Activated T-helper 2 cell treated with anti-CD3 and anti-CD28 coated beads, Interferon-gamma antibody, Interleukin-2, Interleukin-4, amounts not matched to agents 10 μg/mL and 5 μg/mL and 100 μg/mL, durations not matched to agents 14 hours and 24 hours and 36 hours (primary cell): ENCODE measurements around the gene PPIL6. TPM values are rescaled to one million over a fixed set of nuclear protein-coding genes. Genes with fewer than 3 reads are reported as not detected.
"Not testable (repeated sequence)": the region's sequence is repeated elsewhere in the genome, so short reads cannot be mapped to it uniquely, and the experiment has no call there.

ENCODE experiments used
- DNase-seq: peaks from one replicate; pipeline ENCODE4 v3.0.0; 2021; ENCODE audit warnings: low spot score
- H3K27ac Mint-ChIP-seq: one replicate; pipeline ENCODE4 v1.8.0; 2021; ENCODE audit warnings: mixed read lengths
- H3K27me3 Mint-ChIP-seq: one replicate; pipeline ENCODE4 v1.8.0; 2021; ENCODE audit warnings: low read depth, mixed read lengths
- H3K36me3 Mint-ChIP-seq: one replicate; pipeline ENCODE4 v1.8.0; 2021; ENCODE audit warnings: low read depth, mixed read lengths
- H3K4me1 Mint-ChIP-seq: one replicate; pipeline ENCODE4 v1.8.0; 2021; ENCODE audit warnings: low read depth, mixed read lengths
- H3K4me3 Mint-ChIP-seq: one replicate; pipeline ENCODE4 v1.8.0; 2021; ENCODE audit warnings: low read depth, mild to moderate bottlenecking, moderate library complexity, mixed read lengths
- H3K9me3 Mint-ChIP-seq: one replicate; pipeline ENCODE4 v1.8.0; 2021; ENCODE audit warnings: mixed read lengths
- intact Hi-C: fragments of 100-400 bp; cut with micrococcal nuclease; formaldehyde crosslinking; loops from one replicate; pipeline ENCODE4 v1.15.1; 2023
- total RNA-seq: library from RNA; stranded (reverse); gene quantifications from 2 replicates; pipeline ENCODE4 v1.2.3, GENCODE V29; 2022

Gene PPIL6
- total RNA-seq, 1 donor from 2014 or later: 0.32 TPM

GRCh38 chr6:109373762-109374161 is 66.7 kb downstream of the PPIL6 start:
- peak; percentile 43 for DNase-seq
- Mint-ChIP-seq H3K4me1 (peaks cover 71% of the 10 kb centered on the region), H3K27me3 (no peaks in the 10 kb centered on the region), H3K27ac (peak overlapping the region; percentile 89), H3K4me3 (peak overlapping the region; percentile 75), H3K36me3 (peaks cover 92% of the 10 kb centered on the region), H3K9me3 (no peaks in the 10 kb centered on the region)
- intact Hi-C loops: loop anchor here (1.0 to 2.0 kb wide), 3 partner anchors 8 to 185 kb away; no protein-coding TSS in a partner anchor

GRCh38 chr6:109373331-109373730 is 67.1 kb downstream of the PPIL6 start:
- Mint-ChIP-seq H3K4me1 (peaks cover 68% of the 10 kb centered on the region), H3K27ac (peak overlapping the region; percentile 89), H3K27me3 (no peaks in the 10 kb centered on the region), H3K36me3 (peaks cover 93% of the 10 kb centered on the region), H3K4me3 (peak overlapping the region; percentile 75), H3K9me3 (no peaks in the 10 kb centered on the region)
- intact Hi-C loops: loop anchor here (1.0 to 2.0 kb wide), 3 partner anchors 8 to 185 kb away; no protein-coding TSS in a partner anchor
- DNase-seq: no peak

GRCh38 chr6:109372130-109372529 is 68.3 kb downstream of the PPIL6 start:
- peak overlapping the region; percentile 18 for H3K4me3 Mint-ChIP-seq
- H3K27ac Mint-ChIP-seq: peak overlapping the region; percentile 82
- no peaks in the 10 kb centered on the region for H3K27me3 Mint-ChIP-seq
- intact Hi-C loops: loop anchor here (2.0 kb wide), 2 partner anchors 63 to 183 kb away; no protein-coding TSS in a partner anchor
- no peaks in the 10 kb centered on the region for H3K9me3 Mint-ChIP-seq
- DNase-seq: no peak
- peaks cover 90% of the 10 kb centered on the region for H3K36me3 Mint-ChIP-seq
- H3K4me1 Mint-ChIP-seq: peaks cover 63% of the 10 kb centered on the region

GRCh38 chr6:109370792-109371191 is 69.6 kb downstream of the PPIL6 start:
- Mint-ChIP-seq H3K27me3 (no peaks in the 10 kb centered on the region), H3K4me1 (peaks cover 55% of the 10 kb centered on the region), H3K4me3 (no peak overlapping the region), H3K27ac (no peak overlapping the region), H3K9me3 (no peaks in the 10 kb centered on the region), H3K36me3 (peaks cover 90% of the 10 kb centered on the region)
- intact Hi-C loops: no loop called here
- no peak for DNase-seq

- Mint-ChIP-seq H3K4me3 (no peak overlapping the region), H3K27me3 (no peaks in the 10 kb centered on the region), H3K27ac (no peak overlapping the region), H3K9me3 (no peaks in the 10 kb centered on the region), H3K36me3 (peaks cover 91% of the 10 kb centered on the region), H3K4me1 (peaks cover 52% of the 10 kb centered on the region)
- DNase-seq: no peak
- intact Hi-C loops: no loop called here
Measured at GRCh38 chr6:109370336-109370735, 70.1 kb downstream of the PPIL6 start.

- no peak overlapping the region for H3K4me3 Mint-ChIP-seq
- no peak for DNase-seq
- H3K9me3 Mint-ChIP-seq: no peaks in the 10 kb centered on the region
- intact Hi-C loops: no loop called here
- peaks cover 48% of the 10 kb centered on the region for H3K4me1 Mint-ChIP-seq
- H3K27ac Mint-ChIP-seq: no peak overlapping the region
- H3K36me3 Mint-ChIP-seq: peaks cover 91% of the 10 kb centered on the region
- H3K27me3 Mint-ChIP-seq: no peaks in the 10 kb centered on the region
Measured at GRCh38 chr6:109369728-109370127, 70.7 kb downstream of the PPIL6 start.

GRCh38 chr6:109364382-109365078 is 75.9 kb downstream of the PPIL6 start:
- H3K27me3 Mint-ChIP-seq, H3K9me3 Mint-ChIP-seq, H3K4me3 Mint-ChIP-seq, intact Hi-C loops, DNase-seq: not testable (repeated sequence)
- H3K36me3 Mint-ChIP-seq: peaks cover 91% of the 10 kb centered on the region
- peaks cover 21% of the 10 kb centered on the region for H3K4me1 Mint-ChIP-seq
- peak overlapping the region; percentile 46 for H3K27ac Mint-ChIP-seq

- no peak for DNase-seq
- Mint-ChIP-seq H3K4me1 (peaks cover 20% of the 10 kb centered on the region), H3K27me3 (no peaks in the 10 kb centered on the region), H3K4me3 (no peak overlapping the region), H3K9me3 (peaks cover 4% of the 10 kb centered on the region), H3K36me3 (peaks cover 93% of the 10 kb centered on the region), H3K27ac (no peak overlapping the region)
- intact Hi-C loops: no loop called here
Measured at GRCh38 chr6:109363753-109364152, 76.7 kb downstream of the PPIL6 start.

- Mint-ChIP-seq H3K36me3 (peaks cover 96% of the 10 kb centered on the region), H3K9me3 (peaks cover 7% of the 10 kb centered on the region), H3K4me3 (no peak overlapping the region), H3K27me3 (no peaks in the 10 kb centered on the region), H3K4me1 (peaks cover 21% of the 10 kb centered on the region), H3K27ac (no peak overlapping the region)
- intact Hi-C loops: no loop called here
- DNase-seq: no peak
Measured at GRCh38 chr6:109362102-109362884, 78.1 kb downstream of the PPIL6 start.

GRCh38 chr6:109360791-109361190 is 79.6 kb downstream of the PPIL6 start:
- intact Hi-C loops: no loop called here
- Mint-ChIP-seq H3K36me3 (peaks cover 96% of the 10 kb centered on the region), H3K4me3 (no peak overlapping the region), H3K4me1 (peaks cover 17% of the 10 kb centered on the region), H3K27me3 (no peaks in the 10 kb centered on the region), H3K9me3 (peaks cover 19% of the 10 kb centered on the region), H3K27ac (no peak overlapping the region)
- no peak for DNase-seq

- peaks cover 95% of the 10 kb centered on the region for H3K36me3 Mint-ChIP-seq
- no peak for DNase-seq
- H3K9me3 Mint-ChIP-seq: peaks cover 19% of the 10 kb centered on the region
- no peak overlapping the region for H3K4me3 Mint-ChIP-seq
- H3K27ac Mint-ChIP-seq: no peak overlapping the region
- H3K4me1 Mint-ChIP-seq: peaks cover 17% of the 10 kb centered on the region
- no peaks in the 10 kb centered on the region for H3K27me3 Mint-ChIP-seq
- intact Hi-C loops: no loop called here
Measured at GRCh38 chr6:109360281-109360680, 80.1 kb downstream of the PPIL6 start.

- Mint-ChIP-seq H3K27ac (no peak overlapping the region), H3K4me3 (no peak overlapping the region), H3K36me3 (peaks cover 91% of the 10 kb centered on the region), H3K4me1 (peaks cover 14% of the 10 kb centered on the region), H3K9me3 (peaks cover 19% of the 10 kb centered on the region), H3K27me3 (no peaks in the 10 kb centered on the region)
- DNase-seq: no peak
- intact Hi-C loops: no loop called here
Measured at GRCh38 chr6:109359248-109359647, 81.2 kb downstream of the PPIL6 start.

GRCh38 chr6:109358204-109358603 is 82.2 kb downstream of the PPIL6 start:
- Mint-ChIP-seq H3K36me3 (peaks cover 90% of the 10 kb centered on the region), H3K27ac (no peak overlapping the region), H3K4me1 (peaks cover 9% of the 10 kb centered on the region), H3K4me3 (no peak overlapping the region), H3K27me3 (no peaks in the 10 kb centered on the region), H3K9me3 (peaks cover 19% of the 10 kb centered on the region)
- DNase-seq: no peak
- intact Hi-C loops: no loop called here
